HG03060 (cell line): ENCODE data around the gene PSMB7.
"Not testable (repeated sequence)": the region's sequence is repeated elsewhere in the genome, so short reads cannot be mapped to it uniquely, and the experiment has no call there.

Experiments
- ATAC-seq: cut with Tn5 transposase; IDR thresholded peaks from one replicate; pipeline ENCODE4 v1.9.1; 2021; ENCODE audit warnings: low read depth, moderate number of reproducible peaks; ENCODE audit not compliant: unreplicated experiment

The PSMB7 gene

DNA sequence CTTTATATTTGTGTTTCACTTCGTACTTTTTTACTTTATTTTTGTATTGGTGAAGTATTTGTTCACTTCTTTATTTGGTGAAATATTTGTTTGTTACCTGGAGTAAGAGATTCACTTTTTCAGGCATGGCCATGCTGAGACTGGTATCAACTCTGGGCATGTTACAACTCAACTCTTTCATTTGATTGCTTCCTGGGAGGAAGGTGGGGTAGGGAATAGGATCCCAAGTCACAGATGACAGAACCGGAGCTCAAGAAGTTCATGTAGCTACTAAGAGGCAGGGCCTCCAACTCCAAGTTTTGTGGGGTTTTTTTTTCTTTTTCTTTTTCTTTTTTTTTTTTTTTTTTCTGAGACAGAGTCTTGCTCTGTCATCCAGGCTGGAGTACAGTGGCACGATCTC is 28.9 kb upstream of the PSMB7 start:
- ATAC-seq, result no peak

DNA sequence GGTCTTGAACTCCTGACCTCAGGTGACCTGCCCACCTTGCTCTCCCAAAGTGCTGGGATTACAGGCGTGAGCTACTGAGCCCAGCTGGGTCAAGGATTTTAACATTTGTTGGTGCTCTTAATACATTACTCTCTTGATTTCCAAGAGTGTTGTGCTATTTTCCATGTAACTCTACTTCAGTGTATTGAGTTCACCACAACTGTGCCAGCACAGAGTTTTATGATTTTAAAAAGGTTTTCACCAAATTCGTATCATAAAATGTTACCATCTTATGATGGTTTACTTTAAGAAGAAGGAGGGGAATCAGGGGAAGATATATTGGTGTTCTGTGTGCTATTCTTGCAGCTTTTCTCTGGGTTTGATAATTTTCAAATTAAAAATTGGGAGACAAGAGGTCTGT is 28.4 kb upstream of the PSMB7 start:
- no peak for ATAC-seq

- ATAC-seq, result no peak
Measured at GRCh38 chr9:124442826-124443225, 27.6 kb upstream of the PSMB7 start.

DNA sequence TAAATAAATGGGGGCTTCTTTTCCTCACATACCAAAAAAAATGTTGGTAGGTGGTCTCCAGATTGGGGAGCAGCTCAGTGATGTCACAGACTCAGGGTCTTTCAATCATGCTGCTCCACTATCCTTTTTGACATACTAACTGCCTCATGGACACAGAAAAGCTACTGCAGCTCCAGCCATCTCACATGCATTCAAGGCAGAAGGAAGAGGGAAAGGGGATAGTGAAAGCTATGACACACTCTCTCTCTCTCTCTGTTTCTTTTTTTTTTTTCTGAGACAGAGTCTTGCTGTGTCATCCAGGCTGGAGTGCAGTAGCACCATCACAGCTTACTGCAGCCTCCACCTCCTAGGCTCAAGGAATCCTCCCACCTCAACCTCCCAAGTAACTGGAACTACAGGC is 27.1 kb upstream of the PSMB7 start:
- ATAC-seq, result no peak

DNA sequence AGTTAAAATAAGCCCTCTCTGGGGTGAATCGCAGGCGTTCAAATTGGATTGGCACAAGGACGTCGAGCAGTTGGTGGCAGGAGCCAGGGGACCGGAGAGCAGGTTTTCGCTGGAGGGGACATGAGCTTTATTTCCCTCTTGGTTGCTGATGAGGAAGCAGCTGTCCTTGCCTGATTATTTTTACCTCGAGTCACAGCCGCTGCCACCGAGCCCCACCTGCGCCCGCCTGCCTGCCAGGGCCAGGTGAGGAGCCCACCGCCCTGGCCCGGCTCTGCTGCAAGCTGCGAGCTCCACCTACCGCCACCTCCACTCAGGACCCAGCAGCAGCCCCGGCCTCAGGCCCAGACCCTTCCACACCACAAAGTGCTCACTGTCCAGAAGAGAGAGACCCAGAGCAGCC is 26.0 kb upstream of the PSMB7 start:
- no peak for ATAC-seq

DNA sequence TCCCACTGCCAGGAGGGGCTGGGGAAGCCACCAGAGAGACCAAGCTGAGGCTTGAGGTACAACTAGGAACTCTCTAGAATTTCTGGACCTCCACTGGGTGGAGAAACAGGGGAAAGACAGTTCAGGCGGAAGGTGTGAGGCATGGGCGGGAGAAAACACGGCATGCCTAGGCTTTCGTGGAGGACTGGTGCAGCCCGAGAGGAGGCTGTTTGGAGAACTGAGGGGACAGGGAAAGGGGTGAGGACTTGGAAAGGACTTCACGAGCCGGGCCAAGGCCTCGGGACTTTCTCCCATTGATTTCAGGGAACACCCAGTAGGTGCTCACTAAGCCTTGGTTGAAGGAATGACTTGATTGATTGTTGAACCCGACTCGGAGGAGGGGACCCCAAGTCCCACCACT is 25.5 kb upstream of the PSMB7 start:
- ATAC-seq, result no peak

- ATAC-seq, result no peak
Measured at GRCh38 chr9:124439686-124440243, 24.5 kb upstream of the PSMB7 start.

DNA sequence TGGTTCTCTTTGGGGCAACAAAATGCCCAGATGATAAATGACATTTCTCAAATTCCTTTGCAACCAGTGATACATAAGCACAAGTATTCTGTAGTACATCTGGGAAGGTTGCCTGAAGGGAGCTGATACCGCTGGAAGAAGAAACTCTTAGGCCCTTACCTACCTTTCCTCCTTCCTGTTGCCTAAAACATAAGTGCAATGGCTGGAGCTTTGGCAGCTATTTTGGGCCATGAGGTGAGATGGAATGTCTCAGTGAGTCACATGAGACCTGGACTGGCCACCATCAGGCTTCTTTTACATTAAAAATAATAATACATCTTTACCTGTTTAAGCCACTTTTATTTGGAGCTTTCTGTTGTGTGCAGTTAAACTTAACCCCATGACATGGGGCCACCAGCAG is 23.8 kb upstream of the PSMB7 start:
- ATAC-seq, result no peak

DNA sequence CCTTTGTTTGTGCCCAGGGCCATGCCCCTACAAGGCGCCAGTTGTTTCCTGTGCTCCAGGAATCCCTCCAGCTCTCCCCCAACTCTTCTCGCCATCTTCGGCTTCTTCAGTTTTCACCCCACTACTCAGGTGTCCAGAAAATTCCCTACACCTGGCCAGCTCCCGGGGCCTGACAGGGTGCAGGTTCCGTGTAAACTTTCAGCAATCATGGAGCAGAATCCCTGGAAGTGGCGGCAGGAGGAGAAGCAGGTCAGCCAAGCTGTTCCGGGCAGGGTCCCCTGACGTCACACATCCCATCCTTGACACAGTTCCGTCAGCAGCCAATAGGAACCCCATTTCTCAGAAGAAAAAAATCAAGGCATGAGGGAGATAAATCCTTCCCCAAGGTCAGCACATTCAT is 22.8 kb upstream of the PSMB7 start:
- no peak for ATAC-seq

DNA sequence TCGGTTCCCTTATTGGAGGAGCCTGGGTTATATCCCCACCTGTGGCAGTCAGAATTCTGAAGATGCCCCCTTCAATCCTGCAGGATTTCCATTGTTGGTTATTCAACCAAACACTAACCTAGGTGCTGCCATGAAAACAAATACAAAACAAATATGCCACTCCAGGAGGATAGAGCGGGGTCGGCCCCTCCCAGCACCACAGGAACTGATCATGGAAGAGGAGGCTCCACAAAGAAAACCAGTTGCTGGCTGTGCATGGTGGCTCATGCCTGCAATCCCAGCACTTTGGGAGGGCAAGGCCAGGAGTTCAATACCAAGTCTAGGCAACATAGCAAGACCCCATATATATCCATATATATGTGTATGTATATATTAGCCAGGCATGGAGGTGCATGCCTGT is 21.8 kb upstream of the PSMB7 start:
- ATAC-seq, result no peak

DNA sequence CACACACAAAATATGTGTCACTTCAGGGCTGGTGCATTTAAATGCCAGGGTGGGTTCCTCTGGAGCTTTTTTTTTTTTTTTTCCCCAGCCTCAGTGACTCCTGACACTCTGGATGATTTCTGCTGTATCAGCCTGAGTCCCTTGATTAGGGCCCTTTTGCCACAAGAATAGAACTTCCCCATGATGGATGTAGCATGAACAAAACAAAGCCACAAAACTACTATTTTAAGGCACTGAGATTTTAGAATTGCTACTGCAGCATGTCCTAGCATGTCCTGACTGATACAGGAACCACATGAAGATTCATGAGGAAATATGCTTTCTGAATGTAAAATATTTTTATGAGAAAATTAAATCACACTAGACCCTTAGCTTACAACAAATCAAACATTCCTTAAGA is 21.1 kb upstream of the PSMB7 start:
- no peak for ATAC-seq

- no peak for ATAC-seq
Measured at GRCh38 chr9:124429530-124429867, 14.3 kb upstream of the PSMB7 start.

- ATAC-seq, result no peak
Measured at GRCh38 chr9:124428751-124429529, 13.7 kb upstream of the PSMB7 start.

DNA sequence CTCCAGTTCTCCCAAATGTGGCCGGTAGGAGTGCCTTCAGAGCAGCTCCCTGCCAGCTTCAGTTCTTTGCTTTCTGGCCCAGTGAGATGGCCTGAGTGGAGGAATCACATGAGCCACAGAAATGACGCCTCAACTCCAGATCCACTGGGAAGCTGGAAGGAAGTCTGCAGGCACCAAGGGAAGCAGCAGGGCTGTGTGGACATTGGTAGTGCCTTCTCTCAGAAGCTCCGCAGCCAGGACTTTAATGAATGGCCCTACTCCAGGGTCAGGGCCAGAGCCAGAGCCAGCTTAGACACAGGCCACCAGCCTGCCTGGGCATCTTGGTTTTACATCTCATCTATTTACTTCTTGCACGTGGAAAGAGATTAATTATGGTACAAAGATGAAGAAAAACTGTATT is 12.0 kb upstream of the PSMB7 start:
- no peak for ATAC-seq

GRCh38 chr9:124426361-124426760 is 11.1 kb upstream of the PSMB7 start:
- no peak for ATAC-seq

DNA sequence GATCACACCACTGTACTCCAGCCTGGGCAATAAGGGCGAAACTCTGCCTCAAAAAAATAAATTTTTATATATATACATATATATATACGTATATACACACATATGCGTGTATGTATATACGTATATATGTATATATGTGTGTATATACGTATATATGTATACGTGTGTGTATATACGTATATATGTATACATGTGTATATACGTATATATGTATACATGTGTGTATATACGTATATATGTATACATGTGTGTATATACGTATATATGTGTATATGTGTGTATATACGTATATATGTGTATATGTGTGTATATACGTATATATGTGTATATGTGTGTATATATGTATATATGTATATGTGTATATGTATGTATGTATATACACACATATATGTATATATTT is 10.5 kb upstream of the PSMB7 start:
- not testable (repeated sequence) for ATAC-seq

- ATAC-seq, result no peak
Measured at GRCh38 chr9:124423591-124423990, 8.3 kb upstream of the PSMB7 start.

GRCh38 chr9:124423155-124423554 is 7.9 kb upstream of the PSMB7 start:
- ATAC-seq, result no peak

DNA sequence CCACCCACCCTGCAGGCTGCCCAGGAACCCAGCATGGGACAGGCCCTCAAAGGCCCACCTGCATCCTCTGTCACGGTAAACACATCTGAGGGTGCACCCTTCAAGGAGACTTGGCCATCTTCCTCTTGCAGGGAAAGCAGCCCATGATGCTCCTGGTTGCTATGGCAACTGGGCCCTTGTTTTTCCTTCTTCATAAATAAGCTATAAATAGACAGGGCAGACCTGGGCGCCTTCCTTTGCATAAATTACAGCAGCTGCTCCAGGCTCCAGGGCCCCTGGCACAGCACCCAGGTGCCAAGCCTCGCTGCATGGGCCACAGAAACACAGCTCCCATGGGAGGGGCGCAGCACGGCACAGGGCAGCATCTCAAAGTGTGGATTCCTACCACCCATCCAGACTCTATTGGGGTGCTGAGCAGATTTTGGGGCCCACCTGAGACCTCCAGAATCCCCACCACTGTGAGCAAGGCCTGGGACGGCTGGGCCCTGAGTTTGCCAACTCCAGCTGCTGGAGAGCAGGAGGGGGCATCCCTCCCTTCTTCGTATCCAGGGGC is 5.8 kb upstream of the PSMB7 start:
- no peak for ATAC-seq

- ATAC-seq, result no peak
Measured at GRCh38 chr9:124419832-124420489, 4.7 kb upstream of the PSMB7 start.

DNA sequence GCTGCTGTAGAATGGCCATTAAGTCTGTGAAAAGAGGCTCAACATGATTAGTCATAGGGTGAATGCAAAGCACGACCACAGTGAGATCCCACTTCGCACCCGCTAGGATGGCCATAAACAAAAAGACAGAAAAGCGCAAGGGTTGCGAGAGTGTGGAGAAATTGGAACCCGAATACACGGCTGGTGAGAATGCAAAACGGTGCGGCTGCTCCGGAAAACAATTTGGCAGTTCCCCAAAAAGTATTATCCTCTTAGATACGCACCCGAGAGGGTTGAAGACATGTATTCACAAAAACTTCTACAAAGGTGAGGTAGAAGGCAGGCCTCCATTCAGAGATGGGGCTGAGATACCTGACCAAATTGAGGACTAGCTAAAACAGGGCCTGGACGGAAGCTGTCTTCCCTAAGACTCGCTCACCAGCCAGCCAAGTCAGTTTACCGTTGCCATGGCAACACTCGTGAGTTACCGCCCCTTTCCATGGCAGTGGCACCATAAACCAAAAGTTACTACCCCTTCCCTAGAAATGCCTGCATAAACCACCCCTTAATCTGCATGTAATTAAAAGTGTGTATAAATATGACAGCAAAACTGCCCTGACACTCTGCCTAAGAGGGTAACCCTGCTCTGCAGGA is 726 bp upstream of the PSMB7 start:
- no peak for ATAC-seq
